GM23338 (cell line): ENCODE data around the gene NOTCH1. TPM values are rescaled to one million over a fixed set of nuclear protein-coding genes. Genes with fewer than 3 reads are reported as not detected.

Experiments used
- ATAC-seq: fragments of 200-7000 bp; cut with Tn5 transposase; 3 replicates; pipeline ENCODE4 v1.9.1; 2020
- DNase-seq: peaks from one replicate; pipeline ENCODE4 v3.0.0-alpha.2; 2015; ENCODE audit warnings: low spot score
- H2AFZ ChIP-seq: fragments of 200-600 bp; sonication (generic); 2 replicates; pipeline ENCODE4 v1.8.0; 2016; ENCODE audit warnings: antibody characterized with exemption, mild to moderate bottlenecking, moderate library complexity
- H3F3A ChIP-seq: fragments of 200-600 bp; sonication (generic); replicated peaks from 2 replicates; pipeline ENCODE4 v1.8.0; 2017; ENCODE audit warnings: antibody characterized with exemption, mixed run types, low read depth
- H3K27ac ChIP-seq: fragments of 200-600 bp; sonication (generic); 2 replicates; pipeline ENCODE4 v1.6.1; 2016; ENCODE audit warnings: low read depth
- H3K27me3 ChIP-seq: fragments of 200-600 bp; sonication (generic); 2 replicates; pipeline ENCODE4 v1.8.0; 2016; ENCODE audit warnings: mild to moderate bottlenecking, mixed run types, moderate library complexity; ENCODE audit not compliant: insufficient read depth
- H3K36me3 ChIP-seq: fragments of 200-600 bp; sonication (generic); 2 replicates; pipeline ENCODE4 v1.8.0; 2016; ENCODE audit warnings: mild to moderate bottlenecking; ENCODE audit not compliant: insufficient read depth
- H3K4me1 ChIP-seq: fragments of 200-600 bp; sonication (generic); 2 replicates; pipeline ENCODE4 v1.8.0; 2016; ENCODE audit warnings: mild to moderate bottlenecking, moderate library complexity; ENCODE audit not compliant: insufficient read depth
- H3K4me2 ChIP-seq: fragments of 200-600 bp; sonication (generic); 2 replicates; pipeline ENCODE4 v1.7.1; 2017; ENCODE audit warnings: mixed run types
- H3K4me3 ChIP-seq: fragments of 200-600 bp; sonication (generic); 2 replicates; pipeline ENCODE4 v1.6.1; 2016; ENCODE audit warnings: mixed run types
- H3K79me2 ChIP-seq: fragments of 200-600 bp; sonication (generic); replicated peaks from 2 replicates; pipeline ENCODE4 v1.8.0; 2017; ENCODE audit warnings: mild to moderate bottlenecking; ENCODE audit not compliant: insufficient read depth
- H3K9me2 ChIP-seq: fragments of 200-600 bp; sonication (generic); 2 replicates; pipeline ENCODE4 v1.8.0; 2017; ENCODE audit not compliant: insufficient read depth
- H4K20me1 ChIP-seq: fragments of 200-600 bp; sonication (generic); replicated peaks from 2 replicates; pipeline ENCODE4 v1.8.0; 2017; ENCODE audit warnings: mild to moderate bottlenecking; ENCODE audit not compliant: insufficient read depth
- H3K27ac Mint-ChIP-seq: 2 replicates; pipeline ENCODE4 v1.8.0; 2020; ENCODE audit warnings: inconsistent platforms, mild to moderate bottlenecking, moderate library complexity, mixed read lengths
- H3K27me3 Mint-ChIP-seq: 3 replicates; pipeline ENCODE4 v1.8.0; 2022; ENCODE audit warnings: low read depth, mild to moderate bottlenecking, moderate library complexity, mixed read lengths, inconsistent platforms; ENCODE audit not compliant: insufficient read depth, poor library complexity
- H3K36me3 Mint-ChIP-seq: 3 replicates; pipeline ENCODE4 v1.8.0; 2021; ENCODE audit warnings: low read depth, mild to moderate bottlenecking, inconsistent platforms, moderate library complexity, mixed read lengths
- H3K4me1 Mint-ChIP-seq: 3 replicates; pipeline ENCODE4 v1.8.0; 2020; ENCODE audit warnings: mild to moderate bottlenecking, inconsistent platforms, mixed read lengths
- H3K4me3 Mint-ChIP-seq: 3 replicates; pipeline ENCODE4 v1.8.0; 2021; ENCODE audit warnings: moderate library complexity, mild to moderate bottlenecking, inconsistent platforms, mixed read lengths
- H3K9me3 Mint-ChIP-seq: 3 replicates; pipeline ENCODE4 v1.8.0; 2020; ENCODE audit warnings: moderate library complexity, mild to moderate bottlenecking, inconsistent platforms, mixed read lengths
- CREB1 ChIP-seq: fragments of 250-450 bp; sonication (Bioruptor Pico); IDR thresholded peaks from 2 replicates; pipeline ENCODE4 v1.5.0; 2020; ENCODE audit warnings: low read depth, mild to moderate bottlenecking, moderate library complexity
- CTCF ChIP-seq, 2 experiments: fragments of 200-600 bp in 1 of 2; sonication (generic) in 1 of 2; conservative IDR thresholded peaks; 2 replicates each; pipeline versions ENCODE4 v1.5.1 to v1.6.1; 2016 to 2017; ENCODE audit warnings: antibody characterized with exemption in 2 of 2, low read depth in 2 of 2, mild to moderate bottlenecking in 2 of 2, moderate library complexity in 1 of 2
- EZH2 ChIP-seq: fragments of 200-600 bp; sonication (generic); IDR thresholded peaks from one replicate; pipeline ENCODE4 v1.8.0; 2017; ENCODE audit warnings: antibody characterized with exemption, mild to moderate bottlenecking, low read depth; ENCODE audit not compliant: unreplicated experiment
- JUNB ChIP-seq: IDR thresholded peaks from one replicate; pipeline ENCODE4 v1.6.1; 2016; ENCODE audit warnings: antibody characterized with exemption; ENCODE audit not compliant: unreplicated experiment
- NANOG ChIP-seq: IDR thresholded peaks from 2 replicates; pipeline ENCODE4 v1.6.1; 2016; ENCODE audit warnings: antibody characterized with exemption, borderline replicate concordance
- POLR2AphosphoS5 ChIP-seq: IDR thresholded peaks from 2 replicates; pipeline ENCODE4 v1.6.1; 2016; ENCODE audit warnings: antibody characterized with exemption, low read depth
- ZNF114 ChIP-seq: fragments of 250-450 bp; sonication (Bioruptor Pico); IDR thresholded peaks from 2 replicates; pipeline ENCODE4 v1.5.0; 2020; ENCODE audit warnings: mild to moderate bottlenecking, moderate library complexity
- ZNF331 ChIP-seq: fragments of 250-450 bp; sonication (Bioruptor Pico); IDR thresholded peaks from 2 replicates; pipeline ENCODE4 v1.5.0; 2020; ENCODE audit warnings: low read depth, mild to moderate bottlenecking, moderate library complexity
- polyA plus RNA-seq: library from polyadenylated mRNA; unstranded; fragments of >200 nt; fragmentation: Nextera tagmentation; extraction: Ambion mirVana; gene quantifications from 2 replicates; pipeline ENCODE4 v1.2.1, GENCODE V29; 2016
- total RNA-seq: library from RNA; depleted of rRNA; stranded (reverse); fragments of >200 nt; shearing (Covaris generic); gene quantifications from 2 replicates; pipeline ENCODE4 v1.2.3, GENCODE V29; 2014
- TF ChIP-seq, protein P1 (sequence below): IDR thresholded peaks from one replicate; pipeline ENCODE4 v1.6.1; 2018; ENCODE audit warnings: antibody characterized with exemption; ENCODE audit not compliant: unreplicated experiment
- TF ChIP-seq, protein P2 (sequence below): IDR thresholded peaks from 2 replicates; pipeline ENCODE4 v1.6.1; 2016; ENCODE audit warnings: antibody characterized with exemption
- TF ChIP-seq, protein P3 (sequence below): fragments of 250-450 bp; sonication (Bioruptor Pico); IDR thresholded peaks from 2 replicates; pipeline ENCODE4 v1.5.0; 2020; ENCODE audit warnings: mild to moderate bottlenecking, moderate library complexity

NOTCH1 gene
- total and polyA plus RNA-seq, 2 experiments from 2014 or later, result 9.9 to 97.2 TPM

DNA sequence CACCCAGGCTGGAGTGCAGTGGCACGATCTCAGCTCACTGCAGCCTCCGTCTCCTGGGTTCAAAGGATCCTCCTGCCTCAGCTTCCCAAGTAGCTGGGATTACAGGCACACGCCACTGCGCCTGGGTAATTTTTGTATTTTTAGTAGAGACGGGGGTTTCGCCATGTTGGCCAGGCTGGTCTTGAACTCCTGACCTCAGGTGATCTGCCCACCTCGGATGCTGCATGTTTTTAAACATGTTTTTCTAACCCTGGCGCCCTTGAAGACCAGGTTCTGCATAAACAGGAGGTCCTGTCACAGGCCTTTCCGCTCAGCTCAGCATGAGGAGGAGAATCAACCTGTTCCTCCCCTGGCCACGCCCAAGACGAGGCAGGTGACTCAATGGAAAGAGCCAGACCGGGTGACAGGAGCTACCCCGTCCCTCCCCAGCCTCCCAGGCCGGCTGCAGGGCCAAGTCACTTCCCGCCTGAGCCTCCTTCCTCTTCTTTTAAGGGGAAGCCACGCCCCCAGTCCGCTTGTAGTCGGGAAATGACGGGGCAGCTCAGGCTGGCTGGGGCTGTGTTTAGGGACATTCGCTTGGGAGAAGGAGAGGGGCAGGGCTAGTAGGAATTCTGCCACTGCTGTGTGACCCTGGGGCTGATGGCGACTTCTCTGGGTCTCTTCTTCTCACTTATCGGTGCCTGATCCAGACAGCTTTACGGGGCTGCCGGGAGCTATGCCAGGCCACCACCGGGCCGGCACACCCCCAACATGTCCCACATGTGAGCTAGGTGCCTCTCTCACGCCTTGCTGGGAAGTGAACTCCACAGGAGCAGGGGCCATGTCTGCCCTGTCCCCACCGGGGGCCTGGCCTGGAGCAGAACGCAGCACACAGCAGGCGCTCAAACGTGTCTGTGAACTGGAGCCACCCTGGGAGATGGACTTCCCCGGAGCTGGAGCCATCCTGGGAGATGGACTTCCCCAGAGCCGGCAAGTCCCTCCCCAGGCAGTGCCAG is 6.1 kb downstream of the NOTCH1 start:
- Histone ChIP-seq H3K9me2 (no peaks in the 10 kb centered on the region), H4K20me1 (peaks cover 25% of the 10 kb centered on the region), H3K4me1 (no peaks in the 10 kb centered on the region; the same call in 1 of the 2 replicates), H3K4me3 (no peak overlapping the region), H3K27ac (no peak overlapping the region; the same call in 1 of the 2 replicates), H2AFZ (no peak overlapping the region), H3K36me3 (no peaks in the 10 kb centered on the region), H3K79me2 (peaks cover 79% of the 10 kb centered on the region), H3F3A (peaks cover 4% of the 10 kb centered on the region; the same call in 1 of the 2 replicates), H3K27me3 (no peaks in the 10 kb centered on the region), H3K4me2 (no peak overlapping the region)
- peaks cover 40% of the 10 kb centered on the region for H3K4me1 Mint-ChIP-seq
- TF ChIP-seq, protein P1, sequence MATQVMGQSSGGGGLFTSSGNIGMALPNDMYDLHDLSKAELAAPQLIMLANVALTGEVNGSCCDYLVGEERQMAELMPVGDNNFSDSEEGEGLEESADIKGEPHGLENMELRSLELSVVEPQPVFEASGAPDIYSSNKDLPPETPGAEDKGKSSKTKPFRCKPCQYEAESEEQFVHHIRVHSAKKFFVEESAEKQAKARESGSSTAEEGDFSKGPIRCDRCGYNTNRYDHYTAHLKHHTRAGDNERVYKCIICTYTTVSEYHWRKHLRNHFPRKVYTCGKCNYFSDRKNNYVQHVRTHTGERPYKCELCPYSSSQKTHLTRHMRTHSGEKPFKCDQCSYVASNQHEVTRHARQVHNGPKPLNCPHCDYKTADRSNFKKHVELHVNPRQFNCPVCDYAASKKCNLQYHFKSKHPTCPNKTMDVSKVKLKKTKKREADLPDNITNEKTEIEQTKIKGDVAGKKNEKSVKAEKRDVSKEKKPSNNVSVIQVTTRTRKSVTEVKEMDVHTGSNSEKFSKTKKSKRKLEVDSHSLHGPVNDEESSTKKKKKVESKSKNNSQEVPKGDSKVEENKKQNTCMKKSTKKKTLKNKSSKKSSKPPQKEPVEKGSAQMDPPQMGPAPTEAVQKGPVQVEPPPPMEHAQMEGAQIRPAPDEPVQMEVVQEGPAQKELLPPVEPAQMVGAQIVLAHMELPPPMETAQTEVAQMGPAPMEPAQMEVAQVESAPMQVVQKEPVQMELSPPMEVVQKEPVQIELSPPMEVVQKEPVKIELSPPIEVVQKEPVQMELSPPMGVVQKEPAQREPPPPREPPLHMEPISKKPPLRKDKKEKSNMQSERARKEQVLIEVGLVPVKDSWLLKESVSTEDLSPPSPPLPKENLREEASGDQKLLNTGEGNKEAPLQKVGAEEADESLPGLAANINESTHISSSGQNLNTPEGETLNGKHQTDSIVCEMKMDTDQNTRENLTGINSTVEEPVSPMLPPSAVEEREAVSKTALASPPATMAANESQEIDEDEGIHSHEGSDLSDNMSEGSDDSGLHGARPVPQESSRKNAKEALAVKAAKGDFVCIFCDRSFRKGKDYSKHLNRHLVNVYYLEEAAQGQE, result no peak
- TF ChIP-seq, protein P2, sequence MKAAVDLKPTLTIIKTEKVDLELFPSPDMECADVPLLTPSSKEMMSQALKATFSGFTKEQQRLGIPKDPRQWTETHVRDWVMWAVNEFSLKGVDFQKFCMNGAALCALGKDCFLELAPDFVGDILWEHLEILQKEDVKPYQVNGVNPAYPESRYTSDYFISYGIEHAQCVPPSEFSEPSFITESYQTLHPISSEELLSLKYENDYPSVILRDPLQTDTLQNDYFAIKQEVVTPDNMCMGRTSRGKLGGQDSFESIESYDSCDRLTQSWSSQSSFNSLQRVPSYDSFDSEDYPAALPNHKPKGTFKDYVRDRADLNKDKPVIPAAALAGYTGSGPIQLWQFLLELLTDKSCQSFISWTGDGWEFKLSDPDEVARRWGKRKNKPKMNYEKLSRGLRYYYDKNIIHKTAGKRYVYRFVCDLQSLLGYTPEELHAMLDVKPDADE, result no peak
- TF ChIP-seq, protein P3, sequence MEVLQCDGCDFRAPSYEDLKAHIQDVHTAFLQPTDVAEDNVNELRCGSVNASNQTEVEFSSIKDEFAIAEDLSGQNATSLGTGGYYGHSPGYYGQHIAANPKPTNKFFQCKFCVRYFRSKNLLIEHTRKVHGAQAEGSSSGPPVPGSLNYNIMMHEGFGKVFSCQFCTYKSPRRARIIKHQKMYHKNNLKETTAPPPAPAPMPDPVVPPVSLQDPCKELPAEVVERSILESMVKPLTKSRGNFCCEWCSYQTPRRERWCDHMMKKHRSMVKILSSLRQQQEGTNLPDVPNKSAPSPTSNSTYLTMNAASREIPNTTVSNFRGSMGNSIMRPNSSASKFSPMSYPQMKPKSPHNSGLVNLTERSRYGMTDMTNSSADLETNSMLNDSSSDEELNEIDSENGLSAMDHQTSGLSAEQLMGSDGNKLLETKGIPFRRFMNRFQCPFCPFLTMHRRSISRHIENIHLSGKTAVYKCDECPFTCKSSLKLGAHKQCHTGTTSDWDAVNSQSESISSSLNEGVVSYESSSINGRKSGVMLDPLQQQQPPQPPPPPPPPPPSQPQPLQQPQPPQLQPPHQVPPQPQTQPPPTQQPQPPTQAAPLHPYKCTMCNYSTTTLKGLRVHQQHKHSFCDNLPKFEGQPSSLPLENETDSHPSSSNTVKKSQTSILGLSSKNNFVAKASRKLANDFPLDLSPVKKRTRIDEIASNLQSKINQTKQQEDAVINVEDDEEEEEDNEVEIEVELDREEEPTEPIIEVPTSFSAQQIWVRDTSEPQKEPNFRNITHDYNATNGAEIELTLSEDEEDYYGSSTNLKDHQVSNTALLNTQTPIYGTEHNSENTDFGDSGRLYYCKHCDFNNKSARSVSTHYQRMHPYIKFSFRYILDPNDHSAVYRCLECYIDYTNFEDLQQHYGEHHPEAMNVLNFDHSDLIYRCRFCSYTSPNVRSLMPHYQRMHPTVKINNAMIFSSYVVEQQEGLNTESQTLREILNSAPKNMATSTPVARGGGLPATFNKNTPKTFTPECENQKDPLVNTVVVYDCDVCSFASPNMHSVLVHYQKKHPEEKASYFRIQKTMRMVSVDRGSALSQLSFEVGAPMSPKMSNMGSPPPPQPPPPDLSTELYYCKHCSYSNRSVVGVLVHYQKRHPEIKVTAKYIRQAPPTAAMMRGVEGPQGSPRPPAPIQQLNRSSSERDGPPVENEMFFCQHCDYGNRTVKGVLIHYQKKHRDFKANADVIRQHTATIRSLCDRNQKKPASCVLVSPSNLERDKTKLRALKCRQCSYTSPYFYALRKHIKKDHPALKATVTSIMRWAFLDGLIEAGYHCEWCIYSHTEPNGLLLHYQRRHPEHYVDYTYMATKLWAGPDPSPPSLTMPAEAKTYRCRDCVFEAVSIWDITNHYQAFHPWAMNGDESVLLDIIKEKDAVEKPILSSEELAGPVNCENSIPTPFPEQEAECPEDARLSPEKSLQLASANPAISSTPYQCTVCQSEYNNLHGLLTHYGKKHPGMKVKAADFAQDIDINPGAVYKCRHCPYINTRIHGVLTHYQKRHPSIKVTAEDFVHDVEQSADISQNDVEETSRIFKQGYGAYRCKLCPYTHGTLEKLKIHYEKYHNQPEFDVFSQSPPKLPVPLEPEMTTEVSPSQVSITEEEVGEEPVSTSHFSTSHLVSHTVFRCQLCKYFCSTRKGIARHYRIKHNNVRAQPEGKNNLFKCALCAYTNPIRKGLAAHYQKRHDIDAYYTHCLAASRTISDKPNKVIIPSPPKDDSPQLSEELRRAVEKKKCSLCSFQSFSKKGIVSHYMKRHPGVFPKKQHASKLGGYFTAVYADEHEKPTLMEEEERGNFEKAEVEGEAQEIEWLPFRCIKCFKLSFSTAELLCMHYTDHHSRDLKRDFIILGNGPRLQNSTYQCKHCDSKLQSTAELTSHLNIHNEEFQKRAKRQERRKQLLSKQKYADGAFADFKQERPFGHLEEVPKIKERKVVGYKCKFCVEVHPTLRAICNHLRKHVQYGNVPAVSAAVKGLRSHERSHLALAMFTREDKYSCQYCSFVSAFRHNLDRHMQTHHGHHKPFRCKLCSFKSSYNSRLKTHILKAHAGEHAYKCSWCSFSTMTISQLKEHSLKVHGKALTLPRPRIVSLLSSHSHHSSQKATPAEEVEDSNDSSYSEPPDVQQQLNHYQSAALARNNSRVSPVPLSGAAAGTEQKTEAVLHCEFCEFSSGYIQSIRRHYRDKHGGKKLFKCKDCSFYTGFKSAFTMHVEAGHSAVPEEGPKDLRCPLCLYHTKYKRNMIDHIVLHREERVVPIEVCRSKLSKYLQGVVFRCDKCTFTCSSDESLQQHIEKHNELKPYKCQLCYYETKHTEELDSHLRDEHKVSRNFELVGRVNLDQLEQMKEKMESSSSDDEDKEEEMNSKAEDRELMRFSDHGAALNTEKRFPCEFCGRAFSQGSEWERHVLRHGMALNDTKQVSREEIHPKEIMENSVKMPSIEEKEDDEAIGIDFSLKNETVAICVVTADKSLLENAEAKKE, result no peak
- no peak for TF ChIP-seq CTCF (conservative IDR thresholded peaks at IDR 0.05; ENCODE audit: low read depth in 2 of 2)
- no peak for TF ChIP-seq CREB1 (CRISPR knock-in tag)
- TF ChIP-seq POLR2AphosphoS5, result no peak
- no peak for TF ChIP-seq EZH2
- no peak for TF ChIP-seq NANOG
- TF ChIP-seq JUNB, result no peak
- no peak for TF ChIP-seq ZNF331 (CRISPR knock-in tag)
- TF ChIP-seq ZNF114 (CRISPR knock-in tag), result no peak
- DNase-seq (peak; percentile 70), ATAC-seq (peak; percentile 12)
- no peak overlapping the region for H3K4me3 Mint-ChIP-seq
- no peak overlapping the region for H3K27ac Mint-ChIP-seq
- no peaks in the 10 kb centered on the region for H3K9me3 Mint-ChIP-seq
- H3K36me3 Mint-ChIP-seq, result peaks cover 30% of the 10 kb centered on the region
- H3K27me3 Mint-ChIP-seq, result peaks cover 6% of the 10 kb centered on the region
